Naive thymus-derived CD4-positive, alpha-beta T cell (primary cell): Measurements from ENCODE around the gene GABRA5. TPM values are rescaled to one million over a fixed set of nuclear protein-coding genes. Genes with fewer than 3 reads are reported as not detected.

Experiments
- ATAC-seq: fragments of 150-1000 bp; cut with Tn5 transposase; 2 replicates; pipeline ENCODE4 v1.10.0; 2021; ENCODE audit warnings: mild to moderate bottlenecking, moderate library complexity
- CTCF ChIA-PET: fragments of 350-600 bp; sonication (Branson Sonifier 250); formaldehyde crosslinking; loops from one replicate; lab custom pipeline; 2021; ENCODE audit warnings: antibody characterized with exemption; lab: Charles Lee
- POLR2A ChIA-PET: fragments of 350-600 bp; sonication (Branson Sonifier 250); formaldehyde crosslinking; loops from one replicate; lab custom pipeline; 2021; ENCODE audit warnings: antibody characterized with exemption, inconsistent platforms; lab: Charles Lee
- DNase-seq, 9 donors: peaks; one replicate each; pipeline versions ENCODE4 v3.0.0 to v3.0.0-alpha.2; 2020 to 2022; ENCODE audit warnings: mixed read lengths in 1 of 9
- H3K27ac ChIP-seq: one replicate; pipeline ENCODE4 v1.7.0; 2013; ENCODE audit warnings: mild to moderate bottlenecking, low read depth, low read length, moderate library complexity
- H3K27me3 ChIP-seq, 2 donors: one replicate each; pipeline ENCODE4 v1.7.0; 2013; ENCODE audit warnings: low read length in 2 of 2, mild to moderate bottlenecking in 2 of 2, moderate library complexity in 2 of 2; ENCODE audit not compliant: control insufficient read depth in 2 of 2, insufficient read depth in 2 of 2
- H3K36me3 ChIP-seq, 3 experiments: 1 replicate in 2 of 3; 2 replicates in 1 of 3; pipeline ENCODE4 v1.7.0; 2013; ENCODE audit warnings: low read length in 3 of 3, mild to moderate bottlenecking in 3 of 3, moderate library complexity in 1 of 3; ENCODE audit not compliant: insufficient read depth in 3 of 3, control insufficient read depth in 2 of 3
- H3K4me1 ChIP-seq, 2 donors: one replicate each; pipeline ENCODE4 v1.7.0; 2013; ENCODE audit warnings: low read length in 2 of 2, mild to moderate bottlenecking in 2 of 2, moderate library complexity in 1 of 2; ENCODE audit not compliant: control insufficient read depth in 2 of 2, insufficient read depth in 2 of 2
- H3K4me3 ChIP-seq: 2 replicates; pipeline ENCODE4 v1.7.0; 2013; ENCODE audit warnings: mild to moderate bottlenecking, low read length
- H3K9me3 ChIP-seq, 3 experiments: 1 replicate in 2 of 3; 2 replicates in 1 of 3; pipeline ENCODE4 v1.7.0; 2013; ENCODE audit warnings: low read length in 3 of 3; ENCODE audit not compliant: control insufficient read depth in 2 of 3
- H3K27ac Mint-ChIP-seq, 9 donors: one replicate each; pipeline ENCODE4 v1.8.0; 2020 to 2022; ENCODE audit warnings: mixed read lengths in 9 of 9, mild to moderate bottlenecking in 8 of 9, moderate library complexity in 5 of 9, inconsistent platforms in 2 of 9
- H3K27me3 Mint-ChIP-seq, 5 donors: one replicate each; pipeline ENCODE4 v1.8.0; 2021 to 2022; ENCODE audit warnings: mixed read lengths in 5 of 5, mild to moderate bottlenecking in 1 of 5
- H3K36me3 Mint-ChIP-seq, 5 donors: one replicate each; pipeline ENCODE4 v1.8.0; 2020 to 2022; ENCODE audit warnings: mixed read lengths in 5 of 5, mild to moderate bottlenecking in 3 of 5, inconsistent platforms in 1 of 5
- H3K4me1 Mint-ChIP-seq, 7 donors: one replicate each; pipeline ENCODE4 v1.8.0; 2020 to 2022; ENCODE audit warnings: mixed read lengths in 7 of 7, mild to moderate bottlenecking in 3 of 7, inconsistent platforms in 1 of 7
- H3K4me3 Mint-ChIP-seq, 10 donors: one replicate each; pipeline ENCODE4 v1.8.0; 2020 to 2022; ENCODE audit warnings: mild to moderate bottlenecking in 10 of 10, mixed read lengths in 10 of 10, moderate library complexity in 6 of 10, inconsistent platforms in 2 of 10
- H3K9me3 Mint-ChIP-seq, 11 donors: one replicate each; pipeline ENCODE4 v1.8.0; 2020 to 2022; ENCODE audit warnings: mixed read lengths in 11 of 11, mild to moderate bottlenecking in 4 of 11, inconsistent platforms in 1 of 11, moderate library complexity in 1 of 11
- intact Hi-C, 2 donors: fragments of 100-400 bp; cut with micrococcal nuclease; formaldehyde crosslinking; loops; one replicate each; pipeline ENCODE4 v1.15.1; 2023
- polyA plus RNA-seq, 2 donors: library from polyadenylated mRNA; unstranded; fragments of 300-500 nt; fragmentation: Illumina TruSeq; gene quantifications; one replicate each; pipeline ENCODE4 v1.2.3, GENCODE V29; 2021
- total RNA-seq, 6 experiments: library from RNA in 5 of 6; stranded (reverse) in 5 of 6; gene quantifications; 1 replicate in 5 of 6; 2 replicates in 1 of 6; pipeline ENCODE4 v1.2.3 and lab custom pipeline; 2021 to 2026

The GABRA5 gene
- total and polyA plus RNA-seq, 7 experiments from 2014 or later: not detected

- ChIA-PET CTCF (interaction anchor here (0.7 kb wide), 1 partner anchor 166 kb away, joined by 5 read pairs; no protein-coding TSS in a partner anchor), POLR2A (no interaction called here)
- peaks cover 0 to 4% (median 0%) of the 10 kb centered on the region in 5 donors for H3K36me3 Mint-ChIP-seq
- peaks cover 0 to 24% (median 20%) of the 10 kb centered on the region in 5 donors for H3K27me3 Mint-ChIP-seq
- peaks cover 0 to 4% (median 0%) of the 10 kb centered on the region in 3 experiments for H3K9me3 ChIP-seq
- no peaks in the 10 kb centered on the region for H3K36me3 ChIP-seq
- ATAC-seq: no peak
- no peak overlapping the region for H3K27ac ChIP-seq
- intact Hi-C loops: no loop called here
- H3K4me3 Mint-ChIP-seq: no peak overlapping the region
- H3K4me1 ChIP-seq: no peaks in the 10 kb centered on the region
- DNase-seq: no peak
- no peaks in the 10 kb centered on the region for H3K27me3 ChIP-seq
- H3K4me1 Mint-ChIP-seq: peaks cover 0 to 2% (median 0%) of the 10 kb centered on the region in 7 donors
- H3K9me3 Mint-ChIP-seq: peaks cover 0 to 28% (median 6%) of the 10 kb centered on the region in 11 donors
- H3K27ac Mint-ChIP-seq: no peak overlapping the region
- H3K4me3 ChIP-seq: no peak overlapping the region
Observed at GRCh38 chr15:26842391-26842790, 24.5 kb upstream of the GABRA5 start.

- Histone ChIP-seq H3K27me3 (no peaks in the 10 kb centered on the region), H3K9me3 (peaks cover 0 to 4% (median 0%) of the 10 kb centered on the region in 3 experiments), H3K27ac (no peak overlapping the region), H3K4me3 (no peak overlapping the region), H3K36me3 (no peaks in the 10 kb centered on the region), H3K4me1 (no peaks in the 10 kb centered on the region)
- intact Hi-C loops: no loop called here
- H3K4me1 Mint-ChIP-seq: no peaks in the 10 kb centered on the region
- CTCF ChIA-PET: no interaction called here
- H3K36me3 Mint-ChIP-seq: peaks cover 0 to 3% (median 0%) of the 10 kb centered on the region in 5 donors
- no peak overlapping the region for H3K4me3 Mint-ChIP-seq
- H3K27ac Mint-ChIP-seq: no peak overlapping the region
- POLR2A ChIA-PET: no interaction called here
- DNase-seq (no peak), ATAC-seq (no peak)
- peaks cover 0 to 16% (median 12%) of the 10 kb centered on the region in 5 donors for H3K27me3 Mint-ChIP-seq
- peaks cover 0 to 29% (median 8%) of the 10 kb centered on the region in 11 donors for H3K9me3 Mint-ChIP-seq
Observed at GRCh38 chr15:26844901-26845300, 22.0 kb upstream of the GABRA5 start.

- H3K27me3 ChIP-seq: no peaks in the 10 kb centered on the region
- H3K4me1 ChIP-seq: no peaks in the 10 kb centered on the region
- H3K36me3 ChIP-seq: no peaks in the 10 kb centered on the region
- no peak overlapping the region for H3K4me3 ChIP-seq
- ATAC-seq (no peak), DNase-seq (no peak)
- Mint-ChIP-seq H3K4me3 (no peak overlapping the region), H3K36me3 (peaks cover 0 to 3% (median 0%) of the 10 kb centered on the region in 5 donors), H3K9me3 (peaks cover 0 to 26% (median 6%) of the 10 kb centered on the region in 11 donors), H3K27me3 (no peaks in the 10 kb centered on the region), H3K4me1 (no peaks in the 10 kb centered on the region), H3K27ac (no peak overlapping the region)
- ChIA-PET POLR2A (no interaction called here), CTCF (no interaction called here)
- H3K9me3 ChIP-seq: peaks cover 0 to 4% (median 0%) of the 10 kb centered on the region in 3 experiments
- H3K27ac ChIP-seq: no peak overlapping the region
- intact Hi-C loops: no loop called here
Observed at GRCh38 chr15:26848498-26848897, 18.4 kb upstream of the GABRA5 start.

- Mint-ChIP-seq H3K27me3 (no peaks in the 10 kb centered on the region), H3K9me3 (peaks cover 0 to 30% (median 6%) of the 10 kb centered on the region in 11 donors), H3K4me3 (no peak overlapping the region), H3K4me1 (no peaks in the 10 kb centered on the region), H3K36me3 (peaks cover 0 to 3% (median 0%) of the 10 kb centered on the region in 5 donors), H3K27ac (no peak overlapping the region)
- Histone ChIP-seq H3K4me1 (no peaks in the 10 kb centered on the region), H3K36me3 (no peaks in the 10 kb centered on the region), H3K27me3 (no peaks in the 10 kb centered on the region), H3K9me3 (peaks cover 0 to 4% (median 0%) of the 10 kb centered on the region in 3 experiments), H3K27ac (no peak overlapping the region), H3K4me3 (no peak overlapping the region)
- ATAC-seq (no peak), DNase-seq (no peak)
- POLR2A ChIA-PET: no interaction called here
- intact Hi-C loops: no loop called here
- CTCF ChIA-PET: no interaction called here
Observed at GRCh38 chr15:26850161-26850560, 16.7 kb upstream of the GABRA5 start.

GRCh38 chr15:26852980-26853379, 13.9 kb upstream of the GABRA5 start:
- Histone ChIP-seq H3K4me1 (no peaks in the 10 kb centered on the region), H3K4me3 (no peak overlapping the region), H3K9me3 (no peaks in the 10 kb centered on the region), H3K27ac (no peak overlapping the region), H3K36me3 (no peaks in the 10 kb centered on the region), H3K27me3 (no peaks in the 10 kb centered on the region)
- no peaks in the 10 kb centered on the region for H3K4me1 Mint-ChIP-seq
- H3K4me3 Mint-ChIP-seq: no peak overlapping the region
- no peak for ATAC-seq
- ChIA-PET CTCF (no interaction called here), POLR2A (no interaction called here)
- peaks cover 0 to 13% (median 0%) of the 10 kb centered on the region in 5 donors for H3K27me3 Mint-ChIP-seq
- H3K9me3 Mint-ChIP-seq: peaks cover 0 to 22% (median 6%) of the 10 kb centered on the region in 11 donors
- peaks cover 0 to 8% (median 0%) of the 10 kb centered on the region in 5 donors for H3K36me3 Mint-ChIP-seq
- intact Hi-C loops: no loop called here
- H3K27ac Mint-ChIP-seq: no peak overlapping the region
- no peak for DNase-seq

- peaks cover 0 to 24% (median 0%) of the 10 kb centered on the region in 5 donors for H3K27me3 Mint-ChIP-seq
- Histone ChIP-seq H3K4me1 (no peaks in the 10 kb centered on the region), H3K36me3 (no peaks in the 10 kb centered on the region), H3K9me3 (no peaks in the 10 kb centered on the region), H3K27ac (no peak overlapping the region), H3K4me3 (no peak overlapping the region), H3K27me3 (no peaks in the 10 kb centered on the region)
- H3K9me3 Mint-ChIP-seq: peaks cover 0 to 14% (median 2%) of the 10 kb centered on the region in 11 donors
- no peaks in the 10 kb centered on the region for H3K4me1 Mint-ChIP-seq
- DNase-seq (no peak), ATAC-seq (no peak)
- peaks cover 0 to 5% (median 0%) of the 10 kb centered on the region in 5 donors for H3K36me3 Mint-ChIP-seq
- POLR2A ChIA-PET: no interaction called here
- CTCF ChIA-PET: no interaction called here
- intact Hi-C loops: no loop called here
- H3K27ac Mint-ChIP-seq: no peak overlapping the region
- no peak overlapping the region for H3K4me3 Mint-ChIP-seq
Observed at GRCh38 chr15:26854435-26854834, 12.4 kb upstream of the GABRA5 start.

GRCh38 chr15:26864664-26865191, 2.1 kb upstream of the GABRA5 start:
- Mint-ChIP-seq H3K36me3 (no peaks in the 10 kb centered on the region), H3K4me1 (no peaks in the 10 kb centered on the region), H3K4me3 (no peak overlapping the region), H3K9me3 (peaks cover 0 to 7% (median 0%) of the 10 kb centered on the region in 11 donors), H3K27me3 (peaks cover 25 to 40% (median 32%) of the 10 kb centered on the region in 5 donors), H3K27ac (no peak overlapping the region)
- intact Hi-C loops: no loop called here
- no peak for ATAC-seq
- Histone ChIP-seq H3K4me1 (no peaks in the 10 kb centered on the region), H3K4me3 (no peak overlapping the region), H3K27ac (no peak overlapping the region), H3K36me3 (no peaks in the 10 kb centered on the region), H3K27me3 (peaks cover 0 to 4% of the 10 kb centered on the region in 2 donors), H3K9me3 (no peaks in the 10 kb centered on the region)
- DNase-seq: no peak
- ChIA-PET CTCF (no interaction called here), POLR2A (no interaction called here)
